MV-4-11 (cell line): ENCODE measurements around the gene RNF224.
A peak's percentile ranks its signal among the peaks of the same experiment; 100 is the strongest.

ENCODE experiments used
- DNase-seq: peaks from one replicate; lab custom pipeline; 2025; lab: John Stamatoyannopoulos, UW

RNF224 gene

GRCh38 chr9:137215196-137215986 lies 11.9 kb upstream of the RNF224 start:
- no peak for DNase-seq

DNA sequence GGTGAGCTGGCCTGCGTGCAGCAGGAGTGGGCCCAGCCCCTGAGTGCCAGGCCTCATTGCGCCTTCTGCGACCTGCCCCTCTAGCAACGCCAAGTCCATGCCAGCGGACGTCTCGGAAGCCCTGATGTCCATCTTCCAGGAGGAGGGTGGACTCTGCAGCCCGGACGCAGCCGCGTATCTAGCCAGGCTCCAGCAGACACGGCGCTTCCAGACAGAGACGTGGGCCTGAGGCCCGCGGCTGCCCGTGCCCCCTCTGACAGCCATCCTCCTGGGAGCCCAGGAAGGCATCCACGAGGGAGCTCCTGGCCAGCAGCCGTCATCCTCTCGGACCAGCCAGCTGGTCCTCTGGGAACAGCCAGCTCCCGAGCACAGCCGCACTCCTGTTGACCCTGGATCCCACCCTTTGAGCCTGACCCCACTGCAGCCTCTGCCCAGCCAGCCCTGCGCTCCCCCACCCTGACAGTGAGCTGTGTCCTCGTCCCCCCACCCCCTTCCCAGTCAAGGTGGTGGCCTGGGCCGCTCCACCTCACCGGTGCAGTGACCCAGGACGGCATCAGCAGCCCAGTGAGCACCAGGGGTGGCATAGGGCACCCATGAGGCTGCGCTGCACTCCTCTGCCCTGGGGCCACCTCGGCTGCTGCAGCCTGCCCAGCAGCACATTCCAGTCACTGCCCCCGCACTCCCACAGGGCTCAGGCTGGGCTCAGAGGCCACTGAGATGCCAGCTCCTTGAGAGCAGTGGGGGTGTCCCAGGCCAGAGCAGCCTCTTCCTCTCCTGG lies 10.9 kb upstream of the RNF224 start:
- no peak for DNase-seq

DNA sequence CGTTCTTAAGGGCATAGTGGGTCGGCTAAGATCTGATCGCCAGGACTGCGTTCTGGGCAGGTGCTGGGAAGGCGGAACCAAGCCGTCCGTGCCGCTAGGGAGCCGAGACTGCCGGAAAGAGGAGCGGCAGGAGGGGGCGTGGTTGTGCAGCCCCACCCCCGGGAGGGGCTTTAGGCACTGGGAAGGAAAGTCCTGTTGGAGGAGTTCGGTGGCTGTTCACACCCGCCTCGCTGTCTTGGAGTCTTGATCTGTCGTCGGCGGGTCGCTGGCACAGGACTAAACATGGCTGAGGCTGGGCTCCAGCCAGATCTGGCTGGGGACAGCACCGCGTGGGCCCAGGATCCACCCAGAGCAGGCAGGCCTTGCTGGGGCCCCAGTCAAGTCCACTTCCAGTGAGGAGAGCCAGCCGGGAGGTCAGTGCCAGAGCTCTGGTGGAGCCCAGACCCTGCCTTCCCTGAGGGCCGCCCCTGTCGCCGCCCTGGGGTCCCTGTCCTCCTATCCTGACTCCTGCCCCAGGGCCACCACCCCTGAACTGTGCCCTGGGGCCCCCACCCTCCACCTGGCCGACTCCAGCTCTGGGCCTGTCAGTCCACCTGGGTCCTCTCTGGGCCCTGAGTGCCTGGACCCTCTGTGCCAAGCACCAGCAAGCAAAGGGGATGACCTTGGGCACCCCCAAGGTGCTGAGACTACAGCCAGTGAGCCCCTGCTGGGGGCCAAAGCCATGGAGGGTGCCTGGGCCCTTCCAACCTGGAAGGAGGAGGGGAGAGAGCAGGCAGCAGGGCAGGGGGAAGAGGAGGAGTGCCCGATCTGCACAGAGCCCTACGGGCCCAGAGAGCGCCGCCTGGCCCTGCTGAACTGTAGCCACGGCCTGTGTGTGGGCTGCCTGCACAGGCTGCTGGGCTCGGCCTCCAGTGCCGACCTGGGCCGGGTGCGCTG lies 9.8 kb upstream of the RNF224 start:
- peak; percentile 64 for DNase-seq

DNA sequence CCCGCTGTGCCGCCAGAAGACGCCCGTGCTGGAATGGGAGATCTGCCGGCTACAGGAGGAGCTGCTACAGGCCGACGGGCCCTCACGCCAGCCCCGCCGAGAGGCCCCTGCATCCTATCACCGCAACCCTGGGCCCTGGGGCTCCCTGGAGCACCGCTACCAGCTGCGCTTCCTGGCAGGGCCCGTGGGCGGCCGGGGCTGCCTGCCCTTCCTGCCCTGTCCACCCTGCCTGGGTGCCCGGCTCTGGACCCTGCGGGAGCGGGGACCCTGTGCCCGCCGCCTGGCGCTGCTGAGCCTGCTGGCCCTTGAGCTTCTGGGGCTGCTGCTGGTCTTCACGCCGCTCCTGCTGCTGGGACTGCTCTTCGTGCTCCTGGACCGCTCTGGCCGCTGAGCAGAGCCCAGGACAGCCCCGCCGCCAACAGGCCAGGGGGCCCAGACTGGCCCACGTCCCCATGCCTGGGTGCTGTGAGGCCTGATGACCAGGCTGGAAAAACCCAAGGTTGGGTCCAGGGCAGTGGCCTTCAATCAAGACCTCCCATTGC lies 9.0 kb upstream of the RNF224 start:
- DNase-seq = no peak

GRCh38 chr9:137218754-137219271 lies 8.5 kb upstream of the RNF224 start:
- DNase-seq = peak; percentile 35

GRCh38 chr9:137219757-137220316 lies 7.5 kb upstream of the RNF224 start:
- DNase-seq = no peak

DNA sequence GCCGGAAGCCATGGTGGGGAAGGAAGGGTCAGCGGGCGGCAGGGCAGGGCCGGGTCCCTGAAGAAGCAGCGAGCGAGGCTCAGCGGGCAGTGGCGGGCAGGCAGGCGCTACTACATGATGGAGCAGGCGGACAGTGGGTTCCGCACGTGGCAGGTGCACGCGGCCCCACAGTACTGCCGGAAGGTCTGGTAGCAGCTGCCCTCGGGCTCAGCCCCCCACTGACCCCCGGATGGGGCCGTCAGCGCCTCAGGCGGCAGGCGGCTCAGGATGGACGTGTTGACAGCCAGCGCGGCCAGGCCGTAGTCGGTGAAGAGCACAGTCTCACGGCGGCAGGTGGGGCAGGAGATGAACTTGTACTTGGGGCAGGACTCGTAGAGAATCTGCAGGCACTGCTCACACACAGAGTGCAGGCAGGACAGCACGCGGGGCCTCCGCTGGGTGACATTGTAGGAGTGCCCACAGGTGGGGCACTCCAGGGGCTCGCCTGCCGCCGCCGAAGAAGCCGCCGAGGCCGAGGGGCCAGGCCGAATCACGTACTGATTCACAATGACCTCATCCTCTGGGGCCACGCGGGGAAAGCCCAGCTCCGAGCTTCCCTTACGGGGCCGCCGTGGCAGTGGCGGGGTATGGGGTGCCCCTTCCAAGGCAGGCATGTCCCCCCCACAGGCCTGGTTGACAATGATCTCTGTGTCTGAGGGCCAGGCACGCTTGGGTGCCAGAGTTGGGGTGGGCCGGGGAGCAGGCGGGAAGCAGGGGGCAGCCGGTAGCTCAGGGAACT lies 6.8 kb upstream of the RNF224 start:
- no peak for DNase-seq

GRCh38 chr9:137221095-137221505 lies 6.2 kb upstream of the RNF224 start:
- DNase-seq = no peak

- DNase-seq = no peak
Measured at GRCh38 chr9:137221506-137222111, 5.7 kb upstream of the RNF224 start.

- no peak for DNase-seq
Measured at GRCh38 chr9:137222190-137223077, 4.9 kb upstream of the RNF224 start, which contains the start of gene RNF208. RNF208 (minus strand) TSS chr9:137222240; CDS start chr9:137221212, 1,028 bp downstream.

DNA sequence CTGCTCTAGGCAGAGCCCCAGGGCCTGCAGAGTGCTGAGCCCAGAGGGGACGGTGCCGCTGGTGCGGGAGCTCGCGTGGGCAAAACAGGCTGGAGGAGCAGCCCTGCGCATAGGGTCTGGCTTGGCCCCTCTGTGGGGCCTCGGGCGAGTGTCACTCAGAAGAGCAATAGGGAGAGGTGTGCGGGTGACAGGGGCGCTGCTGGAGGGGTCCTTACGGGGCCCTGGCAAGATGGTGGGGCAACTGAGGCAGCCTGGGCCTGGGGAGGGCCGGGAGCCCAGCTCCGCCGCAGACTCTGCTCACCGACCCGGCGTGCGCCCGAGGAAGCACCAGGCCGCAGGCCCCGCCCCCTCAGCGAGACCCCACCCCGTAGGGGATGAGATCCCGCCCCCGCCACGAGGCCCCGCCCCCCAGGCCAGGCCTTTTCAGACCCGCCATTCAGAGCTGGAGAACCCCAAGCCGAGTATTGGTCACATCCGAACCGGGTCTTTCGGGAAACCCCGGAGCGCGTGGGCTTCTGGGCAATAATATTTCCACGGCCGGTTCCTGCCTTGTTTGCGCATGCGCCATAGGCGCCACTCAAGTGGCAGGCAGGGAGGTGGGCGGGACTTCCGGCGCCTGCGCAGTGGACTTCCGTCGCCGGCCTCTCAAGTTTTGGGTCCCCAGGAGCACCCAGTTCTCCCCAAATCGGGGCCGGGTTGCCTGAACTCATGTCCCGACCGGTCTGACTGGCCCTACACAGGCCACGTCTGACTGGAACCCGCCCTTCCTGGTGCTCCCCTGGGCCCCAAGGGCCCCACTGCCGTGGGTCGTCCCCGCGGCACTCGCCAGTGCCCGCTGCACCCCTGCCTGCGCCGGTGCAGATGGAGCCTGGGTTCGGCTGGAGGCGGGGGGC lies 4.0 kb upstream of the RNF224 start:
- DNase-seq = peak; percentile 99

DNA sequence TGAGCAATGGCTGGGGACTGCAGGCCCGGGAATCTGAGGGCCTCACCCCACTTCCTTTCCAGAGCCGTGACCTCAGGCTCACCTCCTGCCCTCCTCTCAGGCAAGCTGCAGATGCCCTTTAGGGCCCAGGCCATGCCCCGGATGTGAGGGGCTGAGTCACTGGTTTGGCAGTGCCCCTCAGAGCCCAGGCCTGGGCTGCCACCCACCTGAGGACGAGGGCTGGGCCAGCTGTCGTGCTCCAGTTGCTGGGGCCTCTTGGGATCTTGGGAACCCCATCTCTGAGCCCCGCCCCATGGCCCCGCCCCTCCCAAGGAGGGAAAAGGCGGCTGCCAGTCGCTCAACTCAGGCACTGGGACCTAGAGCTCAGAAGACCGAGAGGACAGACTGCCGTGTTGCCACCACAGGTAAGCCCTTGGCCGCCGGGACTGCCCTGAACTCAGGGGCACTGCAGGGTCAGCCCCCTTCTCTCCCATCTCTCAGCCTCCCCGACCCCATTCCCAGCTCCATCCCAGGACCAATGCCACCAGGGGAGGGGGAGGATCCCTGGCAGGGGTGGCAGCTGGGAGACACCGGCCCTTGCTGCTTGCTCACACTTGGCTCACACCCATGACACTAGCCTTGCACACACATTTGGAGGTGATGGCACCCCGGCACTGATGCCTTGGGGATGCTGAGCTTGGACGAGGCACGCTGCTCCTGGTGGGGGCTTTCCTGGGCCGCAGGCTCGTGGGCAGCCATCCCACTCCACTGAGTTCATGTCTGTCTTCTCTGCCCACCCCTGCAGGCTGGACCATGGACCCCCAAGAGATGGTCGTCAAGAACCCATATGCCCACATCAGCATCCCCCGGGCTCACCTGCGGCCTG lies 2.2 kb upstream of the RNF224 start, which contains the start of gene CYSRT1:
TSS of gene CYSRT1 (plus strand) at position 345 of the 865 bp plus-strand sequence. CDS start at position 793, 448 bp downstream.
- peak; percentile 76 for DNase-seq

DNA sequence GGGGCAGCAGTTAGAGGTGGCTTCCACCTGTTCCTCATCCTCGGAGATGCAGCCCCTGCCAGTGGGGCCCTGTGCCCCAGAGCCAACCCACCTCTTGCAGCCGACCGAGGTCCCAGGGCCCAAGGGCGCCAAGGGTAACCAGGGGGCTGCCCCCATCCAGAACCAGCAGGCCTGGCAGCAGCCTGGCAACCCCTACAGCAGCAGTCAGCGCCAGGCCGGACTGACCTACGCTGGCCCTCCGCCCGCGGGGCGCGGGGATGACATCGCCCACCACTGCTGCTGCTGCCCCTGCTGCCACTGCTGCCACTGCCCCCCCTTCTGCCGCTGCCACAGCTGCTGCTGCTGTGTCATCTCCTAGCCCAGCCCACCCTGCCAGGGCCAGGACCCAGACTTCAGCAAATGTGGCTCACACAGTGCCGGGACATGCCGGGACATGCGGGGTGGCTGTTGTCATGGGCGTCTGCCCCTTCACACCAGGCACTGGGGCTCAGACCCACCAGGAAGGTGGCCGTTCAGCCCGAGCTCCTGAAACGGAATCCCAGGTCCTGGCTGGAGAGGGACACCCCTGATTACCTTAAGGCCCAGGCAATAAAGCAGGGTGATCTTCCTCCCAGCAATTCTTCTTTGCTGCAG lies 1.5 kb upstream of the RNF224 start:
- no peak for DNase-seq

DNA sequence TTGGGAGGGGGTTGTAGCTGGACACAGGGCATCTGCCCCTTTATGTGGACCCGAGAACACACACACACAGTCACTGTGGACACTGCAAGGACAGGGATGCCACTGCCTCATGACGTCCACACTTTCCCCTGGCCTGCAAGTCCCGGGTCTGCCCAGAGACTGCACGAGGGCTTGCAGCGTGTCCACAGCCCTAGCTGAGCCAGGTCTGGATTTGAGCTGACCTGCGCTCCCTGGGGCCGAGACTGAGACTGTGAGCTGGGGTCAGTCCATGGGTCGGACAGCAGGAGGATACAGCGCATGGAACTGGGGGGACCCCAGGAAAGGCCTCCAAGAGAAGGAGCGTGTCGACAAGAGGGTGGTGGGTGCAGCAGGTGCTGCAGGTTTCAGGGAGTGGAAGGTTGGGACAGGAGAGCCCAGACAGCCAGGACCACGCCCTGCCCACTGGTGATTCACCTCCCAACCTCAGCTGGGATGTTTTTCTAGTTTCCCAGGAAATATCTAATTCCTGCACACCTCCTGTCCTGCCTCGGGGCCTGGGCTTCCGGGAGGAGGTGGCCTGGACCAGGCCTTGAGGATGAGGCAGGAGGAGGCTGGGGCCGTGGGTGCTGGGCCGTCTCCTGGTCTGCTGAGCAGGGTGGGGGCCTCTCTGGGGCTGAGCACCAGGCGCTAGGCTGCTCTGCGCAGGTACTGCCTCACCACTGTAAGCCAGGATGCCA lies 806 bp upstream of the RNF224 start:
- DNase-seq = no peak

- no peak for DNase-seq
Measured at GRCh38 chr9:137227853-137228505, 677 bp downstream of the RNF224 start.
